ENCODE measurements around the gene FAM167B.
A peak's percentile ranks its signal among the peaks of the same experiment; 100 is the strongest.

FAM167B gene

GRCh38 chr1:32246888-32247273 is at the start of gene FAM167B:
Gene FAM167B, plus strand, starts transcription at chr1:32247222. Its CDS starts 200 bp downstream, at chr1:32247422.
- Histone ChIP-seq H3K27ac (ENCODE audit: low read depth, low read length) (no peak within 1 kb of the TSS), H3K27me3 (ENCODE audit: control insufficient read depth, insufficient read depth, low read length) (no peaks in the 10 kb centered on the region), H3K4me3 (ENCODE audit: low read depth, low read length) (no peak within 1 kb of the TSS), H3K36me3 (ENCODE audit: control insufficient read depth, insufficient read depth, low read length) (no peaks in the 10 kb centered on the region), H3K9me3 (ENCODE audit: control insufficient read depth, insufficient read depth, low read length) (no peaks in the 10 kb centered on the region), H3K4me1 (ENCODE audit: control insufficient read depth, insufficient read depth, low read length) (peaks cover 19% of the 10 kb centered on the region), H3K9ac (ENCODE audit: low read depth, low read length) (no peak within 1 kb of the TSS)

GRCh38 chr1:32197837-32198236 is 49.2 kb upstream of the FAM167B start:
- H3K27ac ChIP-seq (ENCODE audit: low read depth, low read length) = no peak overlapping the region
- no peaks in the 10 kb centered on the region for H3K9me3 ChIP-seq (ENCODE audit: control insufficient read depth, insufficient read depth, low read length)
- H3K27me3 ChIP-seq (ENCODE audit: control insufficient read depth, insufficient read depth, low read length) = no peaks in the 10 kb centered on the region
- peaks cover 26% of the 10 kb centered on the region for H3K4me1 ChIP-seq (ENCODE audit: control insufficient read depth, insufficient read depth, low read length)
- peaks cover 57% of the 10 kb centered on the region for H3K36me3 ChIP-seq (ENCODE audit: control insufficient read depth, insufficient read depth, low read length)
- H3K9ac ChIP-seq (ENCODE audit: low read depth, low read length) = no peak overlapping the region
- no peak overlapping the region for H3K4me3 ChIP-seq (ENCODE audit: low read depth, low read length)

GRCh38 chr1:32198237-32199042 is 48.6 kb upstream of the FAM167B start:
- Histone ChIP-seq H3K9me3 (ENCODE audit: control insufficient read depth, insufficient read depth, low read length) (no peaks in the 10 kb centered on the region), H3K4me3 (ENCODE audit: low read depth, low read length) (no peak overlapping the region), H3K27me3 (ENCODE audit: control insufficient read depth, insufficient read depth, low read length) (no peaks in the 10 kb centered on the region), H3K36me3 (ENCODE audit: control insufficient read depth, insufficient read depth, low read length) (peaks cover 51% of the 10 kb centered on the region), H3K27ac (ENCODE audit: low read depth, low read length) (no peak overlapping the region), H3K4me1 (ENCODE audit: control insufficient read depth, insufficient read depth, low read length) (peaks cover 26% of the 10 kb centered on the region), H3K9ac (ENCODE audit: low read depth, low read length) (no peak overlapping the region)

- Histone ChIP-seq H3K4me1 (ENCODE audit: control insufficient read depth, insufficient read depth, low read length) (peaks cover 26% of the 10 kb centered on the region), H3K9ac (ENCODE audit: low read depth, low read length) (no peak overlapping the region), H3K9me3 (ENCODE audit: control insufficient read depth, insufficient read depth, low read length) (no peaks in the 10 kb centered on the region), H3K36me3 (ENCODE audit: control insufficient read depth, insufficient read depth, low read length) (peaks cover 43% of the 10 kb centered on the region), H3K4me3 (ENCODE audit: low read depth, low read length) (no peak overlapping the region), H3K27ac (ENCODE audit: low read depth, low read length) (no peak overlapping the region), H3K27me3 (ENCODE audit: control insufficient read depth, insufficient read depth, low read length) (peaks cover 1% of the 10 kb centered on the region)
These were observed 47.8 kb upstream of the FAM167B start for GRCh38 chr1:32199043-32199716.

- Histone ChIP-seq H3K27ac (ENCODE audit: low read depth, low read length) (peak overlapping the region; percentile 73), H3K27me3 (ENCODE audit: control insufficient read depth, insufficient read depth, low read length) (peaks cover 7% of the 10 kb centered on the region), H3K36me3 (ENCODE audit: control insufficient read depth, insufficient read depth, low read length) (peaks cover 38% of the 10 kb centered on the region), H3K9ac (ENCODE audit: low read depth, low read length) (no peak overlapping the region), H3K4me3 (ENCODE audit: low read depth, low read length) (peak overlapping the region; percentile 72), H3K9me3 (ENCODE audit: control insufficient read depth, insufficient read depth, low read length) (no peaks in the 10 kb centered on the region), H3K4me1 (ENCODE audit: control insufficient read depth, insufficient read depth, low read length) (peaks cover 26% of the 10 kb centered on the region)
These were observed 47.3 kb upstream of the FAM167B start for GRCh38 chr1:32199717-32200072.

- peak within 1 kb of the TSS; percentile 72 for H3K4me3 ChIP-seq (ENCODE audit: low read depth, low read length)
- no peak within 1 kb of the TSS; the same call in 1 of the 2 replicates for H3K9ac ChIP-seq (ENCODE audit: low read depth, low read length)
- H3K36me3 ChIP-seq (ENCODE audit: control insufficient read depth, insufficient read depth, low read length) = peaks cover 31% of the 10 kb centered on the region
These were observed 46.6 kb upstream of the FAM167B start, which contains the start of gene CCDC28B for GRCh38 chr1:32200226-32201010. Gene CCDC28B, plus strand, starts transcription at chr1:32200595. Its CDS starts 1,341 bp downstream, at chr1:32201936.

GRCh38 chr1:32201011-32201855 is 45.8 kb upstream of the FAM167B start:
- peak overlapping the region; percentile 73 for H3K27ac ChIP-seq (ENCODE audit: low read depth, low read length)
- peaks cover 9% of the 10 kb centered on the region for H3K27me3 ChIP-seq (ENCODE audit: control insufficient read depth, insufficient read depth, low read length)
- H3K4me1 ChIP-seq (ENCODE audit: control insufficient read depth, insufficient read depth, low read length) = peaks cover 26% of the 10 kb centered on the region
- H3K36me3 ChIP-seq (ENCODE audit: control insufficient read depth, insufficient read depth, low read length) = peaks cover 23% of the 10 kb centered on the region
- H3K4me3 ChIP-seq (ENCODE audit: low read depth, low read length) = peak overlapping the region; percentile 72
- no peak overlapping the region for H3K9ac ChIP-seq (ENCODE audit: low read depth, low read length)
- H3K9me3 ChIP-seq (ENCODE audit: control insufficient read depth, insufficient read depth, low read length) = no peaks in the 10 kb centered on the region

More at GRCh38 chr1:32200226-32201010, 46.6 kb upstream of the FAM167B start, which contains the start of gene CCDC28B:
- H3K27me3 ChIP-seq (ENCODE audit: control insufficient read depth, insufficient read depth, low read length) = peaks cover 9% of the 10 kb centered on the region
- peak within 1 kb of the TSS; percentile 73 for H3K27ac ChIP-seq (ENCODE audit: low read depth, low read length)
- H3K4me1 ChIP-seq (ENCODE audit: control insufficient read depth, insufficient read depth, low read length) = peaks cover 26% of the 10 kb centered on the region
- no peaks in the 10 kb centered on the region for H3K9me3 ChIP-seq (ENCODE audit: control insufficient read depth, insufficient read depth, low read length)

GRCh38 chr1:32204943-32205361 is 42.1 kb upstream of the FAM167B start:
- Histone ChIP-seq H3K27ac (ENCODE audit: low read depth, low read length) (peak overlapping the region; percentile 5), H3K4me3 (ENCODE audit: low read depth, low read length) (peak overlapping the region; percentile 76), H3K27me3 (ENCODE audit: control insufficient read depth, insufficient read depth, low read length) (peaks cover 9% of the 10 kb centered on the region), H3K4me1 (ENCODE audit: control insufficient read depth, insufficient read depth, low read length) (peaks cover 11% of the 10 kb centered on the region), H3K36me3 (ENCODE audit: control insufficient read depth, insufficient read depth, low read length) (peaks cover 9% of the 10 kb centered on the region), H3K9ac (ENCODE audit: low read depth, low read length) (peak overlapping the region; percentile 10; the same call in 1 of the 2 replicates), H3K9me3 (ENCODE audit: control insufficient read depth, insufficient read depth, low read length) (no peaks in the 10 kb centered on the region)

GRCh38 chr1:32205401-32206370 is 41.3 kb upstream of the FAM167B start, which contains the start of gene IQCC:
Gene IQCC, plus strand, starts transcription at chr1:32205671. Its CDS starts 11 bp downstream, at chr1:32205682.
- H3K4me1 ChIP-seq (ENCODE audit: control insufficient read depth, insufficient read depth, low read length) = peaks cover 8% of the 10 kb centered on the region
- peak within 1 kb of the TSS; percentile 41 for H3K27ac ChIP-seq (ENCODE audit: low read depth, low read length)
- H3K9ac ChIP-seq (ENCODE audit: low read depth, low read length) = peak within 1 kb of the TSS; percentile 60
- peaks cover 9% of the 10 kb centered on the region for H3K27me3 ChIP-seq (ENCODE audit: control insufficient read depth, insufficient read depth, low read length)
- peaks cover 9% of the 10 kb centered on the region for H3K36me3 ChIP-seq (ENCODE audit: control insufficient read depth, insufficient read depth, low read length)
- peak within 1 kb of the TSS; percentile 76 for H3K4me3 ChIP-seq (ENCODE audit: low read depth, low read length)
- H3K9me3 ChIP-seq (ENCODE audit: control insufficient read depth, insufficient read depth, low read length) = no peaks in the 10 kb centered on the region
